ENCODE results near the gene MYL5.
A peak's percentile ranks its signal among the peaks of the same experiment; 100 is the strongest.
"Not testable (repeated sequence)": the region's sequence is repeated elsewhere in the genome, so short reads cannot be mapped to it uniquely, and the experiment has no call there.

The MYL5 gene

GRCh38 chr4:705278-706082 lies 31.1 kb downstream of the MYL5 start, which contains the start of gene PCGF3:
TSS of gene PCGF3 (plus strand) at chr4:705832. CDS start at chr4:733681, 27,849 bp downstream.
- DNase-seq (ENCODE audit: low spot score): peak; percentile 97

GRCh38 chr4:706083-706633 lies 31.8 kb downstream of the MYL5 start:
- not testable (repeated sequence) for DNase-seq (ENCODE audit: low spot score)

DNA sequence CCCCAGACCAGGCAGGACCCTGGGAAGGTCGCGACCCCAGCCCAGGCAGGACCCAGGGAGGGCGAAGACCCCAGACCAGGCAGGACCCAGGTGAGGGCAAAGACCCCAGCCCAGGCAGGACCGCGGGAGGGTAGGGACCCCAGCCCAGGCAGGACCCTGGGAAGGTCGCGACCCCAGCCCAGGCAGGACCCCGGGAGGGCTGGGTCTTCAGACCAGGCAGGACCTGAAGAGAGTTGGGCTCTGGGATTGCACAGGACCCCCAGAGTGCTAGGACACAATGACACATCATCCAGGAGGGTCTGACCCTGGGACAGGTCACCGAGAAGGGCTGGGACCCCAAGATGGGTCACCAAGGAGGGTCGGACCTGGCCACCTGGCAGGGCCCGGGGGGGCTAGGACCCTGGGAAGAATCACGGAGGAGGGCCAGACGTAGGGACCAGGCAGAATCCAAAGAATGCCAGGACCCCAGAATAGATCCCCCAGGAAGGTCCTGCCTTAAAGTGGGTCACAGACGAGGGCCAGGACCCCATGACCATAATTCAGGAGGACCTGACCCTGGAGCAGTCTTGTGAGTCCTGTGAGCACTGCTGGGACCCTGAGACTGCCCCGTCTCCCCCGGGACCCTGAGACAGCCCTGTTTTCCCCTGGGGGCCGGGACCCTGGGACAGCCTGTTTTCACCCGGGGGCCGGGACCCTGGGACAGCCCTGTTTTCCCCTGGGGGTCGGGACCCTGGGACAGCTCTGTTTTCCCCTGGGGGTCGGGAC lies 32.7 kb downstream of the MYL5 start:
- DNase-seq (ENCODE audit: low spot score): no peak

DNA sequence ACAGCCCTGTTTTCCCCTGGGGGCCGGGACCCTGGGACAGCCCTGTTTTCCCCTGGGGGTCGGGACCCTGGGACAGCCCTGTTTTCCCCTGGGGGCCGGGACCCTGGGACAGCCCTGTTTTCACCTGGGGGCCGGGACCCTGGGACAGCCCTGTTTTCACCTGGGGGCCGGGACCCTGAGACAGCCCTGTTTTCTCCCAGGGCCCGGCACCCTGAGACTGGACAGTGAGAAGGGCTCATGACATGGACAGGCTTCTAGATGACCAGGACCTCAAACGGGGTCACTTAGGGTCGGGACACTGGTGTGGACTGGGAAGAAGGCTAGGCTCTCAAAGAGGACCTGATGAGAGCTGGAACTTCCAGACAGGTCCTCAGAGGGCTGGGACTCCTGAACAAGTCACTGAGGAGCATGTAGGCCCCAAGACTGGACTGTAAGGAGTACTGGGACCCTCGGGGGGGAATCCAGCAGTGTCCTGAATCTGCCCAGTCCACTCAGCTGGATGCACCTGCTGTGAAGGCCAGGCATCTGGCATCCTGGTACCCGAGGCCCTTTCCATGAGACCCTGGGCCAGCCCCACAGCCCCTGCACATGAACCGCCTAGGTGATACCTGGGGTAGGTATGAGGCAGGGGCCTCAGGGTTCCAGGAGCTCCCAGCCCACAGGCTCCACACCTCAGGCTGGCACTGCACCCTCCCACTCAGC lies 33.7 kb downstream of the MYL5 start:
- DNase-seq (ENCODE audit: low spot score): no peak

- no peak for DNase-seq (ENCODE audit: low spot score)
Measured at GRCh38 chr4:708631-708933, 34.2 kb downstream of the MYL5 start.

DNA sequence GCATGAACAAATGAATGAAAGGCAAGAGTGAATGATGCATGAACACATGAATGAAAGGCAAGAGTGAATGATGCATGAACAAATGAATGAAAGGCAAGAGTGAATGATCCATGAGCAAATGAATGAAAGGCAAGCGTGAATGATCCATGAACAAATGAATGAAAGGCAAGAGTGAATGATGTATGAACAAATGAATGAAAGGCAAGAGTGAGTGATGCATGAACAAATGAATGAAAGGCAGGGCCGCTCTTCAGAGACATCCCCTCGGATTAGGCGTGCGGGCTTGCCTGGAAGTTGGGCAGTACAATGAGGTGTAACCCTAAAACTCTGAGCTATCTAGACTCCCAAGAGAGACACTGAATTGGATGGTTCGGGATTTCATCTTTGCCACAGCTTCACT lies 35.0 kb downstream of the MYL5 start:
- DNase-seq (ENCODE audit: low spot score): no peak

- DNase-seq (ENCODE audit: low spot score): no peak
Measured at GRCh38 chr4:710116-710515, 35.8 kb downstream of the MYL5 start.

- no peak for DNase-seq (ENCODE audit: low spot score)
Measured at GRCh38 chr4:710916-711315, 36.6 kb downstream of the MYL5 start.

DNA sequence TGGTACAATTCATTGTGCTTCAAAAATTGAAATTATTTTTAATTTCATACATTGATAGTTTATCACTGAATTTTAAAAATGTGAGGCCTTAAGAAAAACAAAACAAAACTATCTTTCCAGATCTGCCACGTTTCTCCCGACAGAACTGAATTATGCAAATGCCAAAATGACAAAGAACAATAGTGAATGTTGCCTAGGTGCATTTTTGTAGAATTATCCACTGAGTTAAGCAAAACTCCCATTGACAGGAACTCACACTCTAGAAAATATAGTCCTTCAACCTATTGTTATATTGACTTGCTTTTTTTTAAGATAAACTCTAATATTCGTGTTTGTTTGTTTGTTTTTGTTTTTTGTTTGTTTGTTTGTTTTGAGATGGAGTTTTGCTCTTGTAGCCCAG lies 37.8 kb downstream of the MYL5 start:
- no peak for DNase-seq (ENCODE audit: low spot score)

DNA sequence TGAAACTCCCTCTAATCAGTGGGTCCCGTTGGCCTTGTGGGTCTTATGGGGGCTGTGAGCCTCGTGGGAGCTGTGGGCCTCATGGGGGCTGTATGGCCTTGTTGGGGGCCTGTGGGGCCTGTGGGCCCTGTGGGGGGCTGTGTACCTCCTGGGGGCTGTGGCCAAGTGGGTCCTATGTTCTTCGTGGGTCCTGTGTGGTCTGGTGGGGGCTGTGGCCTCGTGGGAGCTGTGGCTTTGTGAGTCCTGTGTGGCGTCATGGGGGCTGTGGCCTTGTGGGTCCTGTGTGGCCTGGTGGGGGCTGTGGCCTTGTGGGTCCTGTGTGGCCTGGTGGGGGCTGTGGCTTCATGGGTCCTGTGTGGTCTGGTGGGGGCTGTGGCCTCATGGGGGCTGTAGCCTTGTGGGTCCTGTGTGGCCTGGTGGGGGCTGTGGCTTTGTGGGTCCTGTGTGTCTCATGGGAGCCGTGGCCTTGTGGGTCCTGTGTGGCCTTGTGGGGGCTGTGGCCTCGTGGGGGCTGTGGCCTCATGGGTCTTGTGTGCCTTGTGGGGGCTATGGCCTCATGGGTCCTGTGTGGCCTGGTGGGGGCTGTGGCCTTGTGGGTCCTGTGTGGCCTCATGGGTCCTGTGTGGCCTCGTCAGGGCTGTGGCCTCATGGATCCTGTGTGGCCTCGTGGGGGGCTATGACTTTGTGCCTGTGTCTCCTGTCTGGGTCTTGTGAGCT lies 38.7 kb downstream of the MYL5 start:
- no peak for DNase-seq (ENCODE audit: low spot score)

- no peak for DNase-seq (ENCODE audit: low spot score)
Measured at GRCh38 chr4:714087-714486, 39.7 kb downstream of the MYL5 start.

GRCh38 chr4:717601-718320 lies 43.4 kb downstream of the MYL5 start:
- DNase-seq (ENCODE audit: low spot score): no peak

- no peak for DNase-seq (ENCODE audit: low spot score)
Measured at GRCh38 chr4:718460-718859, 44.1 kb downstream of the MYL5 start.

- no peak for DNase-seq (ENCODE audit: low spot score)
Measured at GRCh38 chr4:720111-720860, 45.9 kb downstream of the MYL5 start.

- DNase-seq (ENCODE audit: low spot score): no peak
Measured at GRCh38 chr4:721261-722168, 47.2 kb downstream of the MYL5 start.

- DNase-seq (ENCODE audit: low spot score): no peak
Measured at GRCh38 chr4:722169-722725, 47.9 kb downstream of the MYL5 start.

GRCh38 chr4:722851-723360 lies 48.6 kb downstream of the MYL5 start:
- no peak for DNase-seq (ENCODE audit: low spot score)

DNA sequence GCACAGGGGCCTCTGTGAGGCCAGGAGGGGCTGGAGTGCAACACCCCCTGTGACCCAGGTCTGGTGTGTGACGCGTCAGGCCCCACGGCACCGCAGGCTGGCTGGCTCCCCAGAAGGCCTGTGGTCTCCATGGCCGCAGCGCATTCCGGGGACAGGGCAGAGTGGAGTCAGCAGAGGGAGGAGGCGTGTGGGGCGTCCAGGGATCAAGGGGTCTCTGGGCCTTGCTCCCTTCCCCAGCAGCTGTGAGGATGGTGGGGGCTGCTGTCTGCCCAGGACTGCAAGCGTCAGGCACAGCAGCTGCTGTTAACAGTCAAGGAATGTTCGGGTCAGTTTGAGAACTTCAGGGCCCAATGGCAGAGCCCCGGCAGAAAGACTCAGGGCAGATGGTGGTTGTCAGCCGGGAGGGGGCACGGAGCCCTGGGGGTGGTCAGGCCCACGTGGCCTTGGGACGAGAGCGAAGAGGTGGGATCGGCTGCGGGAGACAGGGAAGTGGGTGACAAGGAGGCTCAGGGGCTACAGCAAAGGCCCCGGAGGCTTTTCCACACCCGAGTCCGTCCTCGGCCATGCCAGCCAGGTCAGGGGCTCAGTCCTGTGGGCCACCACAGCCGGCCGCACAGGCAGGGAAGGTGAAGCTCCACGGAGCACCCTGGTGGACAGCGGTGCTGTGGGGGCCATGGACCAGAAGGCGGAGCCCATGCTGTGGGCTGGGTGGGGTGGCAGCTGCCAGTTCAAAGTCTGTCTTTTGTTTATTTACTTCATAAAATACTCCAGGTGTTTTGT lies 49.6 kb downstream of the MYL5 start:
- no peak for DNase-seq (ENCODE audit: low spot score)

All from activated CD4-positive, alpha-beta T cell treated with anti-CD3 and anti-CD28 coated beads, Interleukin-2, Interleukin-4, amounts not matched to agents 100 ng/mL and 50 ng/mL, durations not matched to agents 16 hours and 8 hours (primary cell).